ENCODE measurements around the gene DUSP28.

Gene DUSP28

GRCh38 chr2:240557808-240558207 is 2.3 kb upstream of the DUSP28 start, which contains the start of gene ANKMY1:
Gene ANKMY1 (minus strand): TSS chr2:240557988. CDS start chr2:240557335, 653 bp downstream.
- peak within 1 kb of the TSS; percentile 90; the same call in 1 of the 2 replicates for H3K4me2 ChIP-seq
- H3K36me3 ChIP-seq (ENCODE audit: insufficient read depth), result no peaks in the 10 kb centered on the region
- no peaks in the 10 kb centered on the region for H3K27me3 ChIP-seq (ENCODE audit: insufficient read depth, low read depth)
- no peak within 1 kb of the TSS for H2AFZ ChIP-seq (ENCODE audit: low read depth)
- H3K4me1 ChIP-seq (ENCODE audit: low read depth, poor library complexity, severe bottlenecking), result peaks cover 25% of the 10 kb centered on the region
- no peak within 1 kb of the TSS for H3K27ac ChIP-seq
- H3K4me3 ChIP-seq (IDR thresholded peaks at IDR 0.05; ENCODE audit: insufficient read depth, low read depth, low read length), result no peak within 1 kb of the TSS
- H3K9ac ChIP-seq, result no peak within 1 kb of the TSS
- TF ChIP-seq CTCF (conservative IDR thresholded peaks at IDR 0.05; ENCODE audit: low read depth, low read length), result no peak
- no peaks in the 10 kb centered on the region for H4K20me1 ChIP-seq (ENCODE audit: insufficient read depth)
- H3K79me2 ChIP-seq (ENCODE audit: insufficient read depth, low read depth), result peaks cover 38% of the 10 kb centered on the region

- Histone ChIP-seq H3K27me3 (ENCODE audit: insufficient read depth, low read depth) (no peaks in the 10 kb centered on the region), H3K9ac (no peak overlapping the region), H3K4me1 (ENCODE audit: low read depth, poor library complexity, severe bottlenecking) (peaks cover 30% of the 10 kb centered on the region), H3K79me2 (ENCODE audit: insufficient read depth, low read depth) (peaks cover 42% of the 10 kb centered on the region), H3K4me2 (no peak overlapping the region), H2AFZ (ENCODE audit: low read depth) (no peak overlapping the region), H3K36me3 (ENCODE audit: insufficient read depth) (no peaks in the 10 kb centered on the region), H3K4me3 (IDR thresholded peaks at IDR 0.05; ENCODE audit: insufficient read depth, low read depth, low read length) (no peak overlapping the region), H4K20me1 (ENCODE audit: insufficient read depth) (no peaks in the 10 kb centered on the region), H3K27ac (no peak overlapping the region)
- TF ChIP-seq CTCF (conservative IDR thresholded peaks at IDR 0.05; ENCODE audit: low read depth, low read length), result no peak
Observed at GRCh38 chr2:240558236-240558761, 1.9 kb upstream of the DUSP28 start.

- Histone ChIP-seq H3K27ac (peak overlapping the region; percentile 92), H3K36me3 (ENCODE audit: insufficient read depth) (no peaks in the 10 kb centered on the region), H3K4me2 (peak overlapping the region; percentile 90), H3K27me3 (ENCODE audit: insufficient read depth, low read depth) (no peaks in the 10 kb centered on the region), H2AFZ (ENCODE audit: low read depth) (no peak overlapping the region), H3K9ac (peak overlapping the region; percentile 94; the same call in 1 of the 2 replicates), H4K20me1 (ENCODE audit: insufficient read depth) (no peaks in the 10 kb centered on the region), H3K4me1 (ENCODE audit: low read depth, poor library complexity, severe bottlenecking) (peaks cover 40% of the 10 kb centered on the region), H3K4me3 (IDR thresholded peaks at IDR 0.05; ENCODE audit: insufficient read depth, low read depth, low read length) (peak overlapping the region; percentile 15), H3K79me2 (ENCODE audit: insufficient read depth, low read depth) (peaks cover 42% of the 10 kb centered on the region)
- no peak for TF ChIP-seq CTCF (conservative IDR thresholded peaks at IDR 0.05; ENCODE audit: low read depth, low read length)
Observed at GRCh38 chr2:240559286-240559685, 871 bp upstream of the DUSP28 start.

- H3K4me3 ChIP-seq (IDR thresholded peaks at IDR 0.05; ENCODE audit: insufficient read depth, low read depth, low read length), result peak overlapping the region; percentile 15
- no peaks in the 10 kb centered on the region for H3K27me3 ChIP-seq (ENCODE audit: insufficient read depth, low read depth)
- peak overlapping the region; percentile 90 for H3K4me2 ChIP-seq
- peak overlapping the region; percentile 94 for H3K9ac ChIP-seq
- H4K20me1 ChIP-seq (ENCODE audit: insufficient read depth), result no peaks in the 10 kb centered on the region
- peaks cover 49% of the 10 kb centered on the region for H3K4me1 ChIP-seq (ENCODE audit: low read depth, poor library complexity, severe bottlenecking)
- H2AFZ ChIP-seq (ENCODE audit: low read depth), result peak overlapping the region; percentile 47
- no peak for TF ChIP-seq CTCF (conservative IDR thresholded peaks at IDR 0.05; ENCODE audit: low read depth, low read length)
- H3K79me2 ChIP-seq (ENCODE audit: insufficient read depth, low read depth), result peaks cover 37% of the 10 kb centered on the region
- H3K27ac ChIP-seq, result peak overlapping the region; percentile 92
- no peaks in the 10 kb centered on the region for H3K36me3 ChIP-seq (ENCODE audit: insufficient read depth)
Observed at GRCh38 chr2:240560480-240561324, 545 bp downstream of the DUSP28 start.
